SK-N-MC (cell line): ENCODE results near the gene DECR2.

Experiments
- DNase-seq: peaks from one replicate; pipeline ENCODE4 v3.0.0-alpha.2; 2011; ENCODE audit warnings: low read depth, low spot score
- H3K27ac ChIP-seq: fragments of 200-600 bp; sonication (generic); 2 replicates; pipeline ENCODE4 v1.5.1; 2016; ENCODE audit warnings: mixed run types
- H3K36me3 ChIP-seq: fragments of 200-600 bp; sonication (generic); 2 replicates; pipeline ENCODE4 v1.6.1; 2017; ENCODE audit warnings: antibody characterized with exemption, low read length, mixed read lengths; ENCODE audit not compliant: insufficient read depth
- H3K4me3 ChIP-seq: fragments of 200-600 bp; sonication (generic); 2 replicates; pipeline ENCODE4 v1.5.1; 2016
- H3K9ac ChIP-seq: fragments of 200-600 bp; sonication (generic); 2 replicates; pipeline ENCODE4 v1.8.0; 2017; ENCODE audit warnings: mixed run types, mixed read lengths; ENCODE audit not compliant: insufficient read length
- H3K9me3 ChIP-seq: fragments of 200-600 bp; sonication (generic); 2 replicates; pipeline ENCODE4 v1.6.1; 2017; ENCODE audit warnings: low read depth, mild to moderate bottlenecking, antibody characterized with exemption, low read length, moderate library complexity, mixed read lengths
- EZH2 ChIP-seq: fragments of 200-600 bp; sonication (generic); IDR thresholded peaks from one replicate; pipeline ENCODE4 v1.6.1; 2017; ENCODE audit warnings: antibody characterized with exemption
- FOXP2 ChIP-seq: optimal IDR thresholded peaks from 2 replicates; pipeline ENCODE3; 2011; ENCODE audit warnings: mild to moderate bottlenecking, moderate library complexity; ENCODE audit not compliant: insufficient read depth; ENCODE audit errors: extremely low read length, control extremely low read depth
- POLR2AphosphoS5 ChIP-seq: IDR thresholded peaks from 2 replicates; pipeline ENCODE4 v1.6.1; 2012; ENCODE audit warnings: mild to moderate bottlenecking, low read depth, low read length, borderline replicate concordance

The DECR2 gene

DNA sequence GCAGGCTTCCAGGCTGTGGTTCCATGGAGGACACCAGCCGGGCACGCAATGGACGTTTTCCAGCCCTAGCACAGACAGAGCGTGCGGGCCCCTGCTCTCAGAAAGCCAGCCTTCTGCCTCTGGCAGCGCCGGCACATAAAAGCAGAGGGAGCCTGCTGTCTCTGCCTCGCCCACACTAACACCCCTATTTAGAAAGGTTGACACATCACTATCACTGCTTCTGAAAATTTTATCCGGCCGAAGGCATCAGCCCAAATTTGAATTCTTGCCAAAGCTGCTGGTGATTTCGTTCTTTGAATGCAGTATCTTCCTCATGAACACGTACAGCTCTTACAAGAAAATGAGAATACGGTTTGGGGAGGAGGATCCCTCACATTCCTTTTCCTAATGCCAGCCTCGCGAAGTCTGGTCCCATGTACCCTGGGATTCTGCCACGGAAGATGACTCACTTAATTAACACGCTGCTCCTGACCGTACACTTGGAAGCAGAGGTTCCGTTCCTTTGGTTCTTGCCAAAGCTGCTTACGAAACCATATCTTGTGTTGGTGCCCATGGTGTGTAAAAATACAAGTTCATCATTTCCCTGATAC, 22.4 kb downstream of the DECR2 start:
- DNase-seq: no peak
- TF ChIP-seq EZH2 (no peak), POLR2AphosphoS5 (no peak), FOXP2 (no peak)
- Histone ChIP-seq H3K9me3 (no peaks in the 10 kb centered on the region), H3K36me3 (no peaks in the 10 kb centered on the region), H3K9ac (no peak overlapping the region), H3K4me3 (peak overlapping the region; percentile 96), H3K27ac (no peak overlapping the region)

- H3K27ac ChIP-seq: no peak overlapping the region
- peak overlapping the region; percentile 77 for H3K9ac ChIP-seq
- DNase-seq: no peak
- H3K36me3 ChIP-seq: no peaks in the 10 kb centered on the region
- peak overlapping the region; percentile 96 for H3K4me3 ChIP-seq
- no peak for TF ChIP-seq FOXP2
- no peak for TF ChIP-seq EZH2
- H3K9me3 ChIP-seq: no peaks in the 10 kb centered on the region
Observed at GRCh38 chr16:424623-425081, 23.0 kb downstream of the DECR2 start.

GRCh38 chr16:425082-425718, 23.5 kb downstream of the DECR2 start, which contains the start of gene RAB11FIP3:
Gene RAB11FIP3, plus strand, starts transcription at chr16:425649. Its CDS starts 358 bp downstream, at chr16:426007.
- DNase-seq: no peak
- TF ChIP-seq EZH2 (no peak), FOXP2 (no peak), POLR2AphosphoS5 (peak; percentile 96)
- no peak within 1 kb of the TSS for H3K27ac ChIP-seq

GRCh38 chr16:425740-426114, 24.0 kb downstream of the DECR2 start:
- Histone ChIP-seq H3K27ac (no peak overlapping the region), H3K36me3 (no peaks in the 10 kb centered on the region), H3K9ac (peak overlapping the region; percentile 41), H3K9me3 (no peaks in the 10 kb centered on the region), H3K4me3 (peak overlapping the region; percentile 96)
- no peak for DNase-seq
- no peak for TF ChIP-seq EZH2
- no peak for TF ChIP-seq POLR2AphosphoS5
- TF ChIP-seq FOXP2: no peak

More at GRCh38 chr16:425082-425718, 23.5 kb downstream of the DECR2 start, which contains the start of gene RAB11FIP3:
- Histone ChIP-seq H3K9me3 (no peaks in the 10 kb centered on the region), H3K36me3 (no peaks in the 10 kb centered on the region), H3K4me3 (peak within 1 kb of the TSS; percentile 96), H3K9ac (peak within 1 kb of the TSS; percentile 83)

GRCh38 chr16:426115-426905, 24.6 kb downstream of the DECR2 start:
- Histone ChIP-seq H3K36me3 (no peaks in the 10 kb centered on the region), H3K9me3 (no peaks in the 10 kb centered on the region), H3K9ac (peak overlapping the region; percentile 83), H3K4me3 (peak overlapping the region; percentile 93), H3K27ac (no peak overlapping the region)
- TF ChIP-seq POLR2AphosphoS5 (no peak), EZH2 (no peak), FOXP2 (no peak)
- DNase-seq: no peak

GRCh38 chr16:426906-427249, 25.2 kb downstream of the DECR2 start:
- Histone ChIP-seq H3K9me3 (no peaks in the 10 kb centered on the region), H3K36me3 (no peaks in the 10 kb centered on the region), H3K9ac (peak overlapping the region; percentile 83), H3K4me3 (peak overlapping the region; percentile 93), H3K27ac (no peak overlapping the region)
- no peak for TF ChIP-seq POLR2AphosphoS5
- no peak for TF ChIP-seq FOXP2
- TF ChIP-seq EZH2: no peak
- no peak for DNase-seq

- H3K9me3 ChIP-seq: no peaks in the 10 kb centered on the region
- no peak for DNase-seq
- H3K4me3 ChIP-seq: peak overlapping the region; percentile 93
- H3K27ac ChIP-seq: no peak overlapping the region
- H3K36me3 ChIP-seq: no peaks in the 10 kb centered on the region
- TF ChIP-seq FOXP2: no peak
- TF ChIP-seq POLR2AphosphoS5: no peak
- TF ChIP-seq EZH2: no peak
- peak overlapping the region; percentile 83 for H3K9ac ChIP-seq
Observed at GRCh38 chr16:427250-427649, 25.6 kb downstream of the DECR2 start.

DNA sequence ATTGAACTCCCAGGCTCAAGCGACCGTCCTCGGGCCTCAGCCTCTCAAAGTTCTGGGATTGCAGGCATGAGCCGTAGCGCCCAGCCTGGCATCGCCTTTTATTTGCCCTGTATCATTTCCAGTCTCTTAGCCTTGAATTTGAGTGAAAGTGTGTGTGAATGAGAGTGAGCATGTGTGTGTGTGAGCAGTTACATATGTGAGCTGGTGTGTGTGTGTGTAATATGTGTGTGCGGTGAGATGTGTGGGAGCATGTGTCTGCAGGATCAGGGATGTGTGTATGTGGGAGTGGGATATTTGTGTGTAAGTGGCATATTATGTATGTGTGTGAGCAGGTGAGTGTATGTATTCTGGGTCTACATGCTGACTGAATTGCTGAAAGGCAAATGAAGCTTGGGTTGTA, 29.2 kb downstream of the DECR2 start:
- Histone ChIP-seq H3K9ac (no peak overlapping the region), H3K4me3 (no peak overlapping the region), H3K36me3 (no peaks in the 10 kb centered on the region), H3K9me3 (no peaks in the 10 kb centered on the region), H3K27ac (no peak overlapping the region)
- DNase-seq: no peak
- TF ChIP-seq EZH2 (no peak), POLR2AphosphoS5 (no peak), FOXP2 (no peak)

GRCh38 chr16:440627-441026, 38.9 kb downstream of the DECR2 start:
- DNase-seq: no peak

More at GRCh38 chr16:440627-441026, 38.9 kb downstream of the DECR2 start:
- Histone ChIP-seq H3K9ac (no peak overlapping the region), H3K36me3 (no peaks in the 10 kb centered on the region), H3K27ac (no peak overlapping the region), H3K9me3 (no peaks in the 10 kb centered on the region), H3K4me3 (no peak overlapping the region)
- TF ChIP-seq POLR2AphosphoS5 (no peak), FOXP2 (no peak), EZH2 (no peak)
